NCI-H2196 (cell line): ENCODE data around the gene MVB12B.

Experiments
- DNase-seq: peaks from one replicate; lab custom pipeline; 2025; ENCODE audit not compliant: unreplicated experiment; lab: John Stamatoyannopoulos, UW

Gene MVB12B

GRCh38 chr9:126302730-126303129 lies 23.9 kb upstream of the MVB12B start:
- no peak for DNase-seq

- no peak for DNase-seq
These were observed 23.1 kb upstream of the MVB12B start for GRCh38 chr9:126303488-126303887.

- DNase-seq, result no peak
These were observed 22.2 kb upstream of the MVB12B start for GRCh38 chr9:126304207-126304970.

- no peak for DNase-seq
These were observed 21.7 kb upstream of the MVB12B start for GRCh38 chr9:126304971-126305320.

GRCh38 chr9:126306071-126306647 lies 20.5 kb upstream of the MVB12B start:
- DNase-seq, result no peak

- no peak for DNase-seq
These were observed 19.1 kb upstream of the MVB12B start for GRCh38 chr9:126307322-126308061.

- DNase-seq, result no peak
These were observed 17.0 kb upstream of the MVB12B start for GRCh38 chr9:126309427-126310189.

GRCh38 chr9:126312584-126313551 lies 13.8 kb upstream of the MVB12B start:
- no peak for DNase-seq

- DNase-seq, result no peak
These were observed 10.5 kb upstream of the MVB12B start for GRCh38 chr9:126316085-126316655.

- DNase-seq, result no peak
These were observed 9.1 kb upstream of the MVB12B start for GRCh38 chr9:126317513-126317912.

GRCh38 chr9:126318858-126319257 lies 7.8 kb upstream of the MVB12B start:
- DNase-seq, result no peak

GRCh38 chr9:126319671-126320070 lies 7.0 kb upstream of the MVB12B start:
- DNase-seq, result no peak

- no peak for DNase-seq
These were observed 6.3 kb upstream of the MVB12B start for GRCh38 chr9:126320158-126320922.

- DNase-seq, result no peak
These were observed 4.9 kb upstream of the MVB12B start for GRCh38 chr9:126321742-126322141.

GRCh38 chr9:126325821-126326220 lies 808 bp upstream of the MVB12B start:
- DNase-seq, result no peak

- DNase-seq, result no peak
These were observed 531 bp downstream of the MVB12B start for GRCh38 chr9:126327006-126327713.

- DNase-seq, result no peak
These were observed 1.1 kb downstream of the MVB12B start for GRCh38 chr9:126327714-126328185.

- DNase-seq, result no peak
These were observed 1.8 kb downstream of the MVB12B start for GRCh38 chr9:126328407-126328806.
